HG03159 (cell line): ENCODE results near the gene UMOD.

Experiments
- ATAC-seq: cut with Tn5 transposase; IDR thresholded peaks from one replicate; pipeline ENCODE4 v1.9.1; 2021; ENCODE audit warnings: mild to moderate bottlenecking, moderate library complexity; ENCODE audit not compliant: unreplicated experiment

The UMOD gene

DNA sequence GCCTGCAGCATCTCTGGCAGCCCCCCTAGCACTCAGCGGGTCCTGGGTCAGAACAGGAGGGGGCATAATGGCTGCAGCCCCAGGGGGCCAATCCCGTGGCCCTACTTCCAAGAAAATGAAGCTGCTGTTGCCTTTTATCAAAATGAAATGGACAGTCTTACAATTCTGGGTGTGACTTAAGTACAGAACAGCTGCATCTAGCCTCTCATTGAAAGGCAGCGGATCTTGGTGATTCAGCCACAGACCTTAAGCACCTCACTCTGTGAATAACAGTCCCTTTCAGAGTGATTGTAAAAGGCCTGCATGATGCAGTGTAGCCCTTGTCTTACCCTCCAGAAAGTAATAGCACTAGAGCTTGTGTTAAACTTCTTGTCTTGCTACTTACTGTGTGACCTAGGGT lies 11.5 kb upstream of the UMOD start:
- no peak for ATAC-seq

DNA sequence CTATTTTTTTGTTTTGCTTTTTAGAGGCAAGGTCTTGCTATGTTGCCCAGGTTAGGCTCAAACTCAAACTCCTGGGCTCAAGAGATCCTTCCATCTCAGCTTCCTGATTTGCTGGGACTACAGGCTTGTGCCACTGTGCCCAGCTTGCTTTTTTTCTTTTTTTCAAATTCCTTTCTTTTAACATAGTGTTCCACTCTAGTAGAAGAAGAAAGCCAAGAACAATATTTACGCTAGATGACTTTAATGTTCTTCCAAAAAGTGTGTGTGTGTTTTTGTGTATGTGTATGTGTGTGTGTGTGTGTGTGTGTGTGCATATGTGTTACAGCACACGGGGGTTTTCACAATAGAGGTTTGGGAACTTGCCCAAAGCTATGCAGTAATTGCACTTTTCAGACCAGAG lies 10.7 kb upstream of the UMOD start:
- ATAC-seq = no peak

DNA sequence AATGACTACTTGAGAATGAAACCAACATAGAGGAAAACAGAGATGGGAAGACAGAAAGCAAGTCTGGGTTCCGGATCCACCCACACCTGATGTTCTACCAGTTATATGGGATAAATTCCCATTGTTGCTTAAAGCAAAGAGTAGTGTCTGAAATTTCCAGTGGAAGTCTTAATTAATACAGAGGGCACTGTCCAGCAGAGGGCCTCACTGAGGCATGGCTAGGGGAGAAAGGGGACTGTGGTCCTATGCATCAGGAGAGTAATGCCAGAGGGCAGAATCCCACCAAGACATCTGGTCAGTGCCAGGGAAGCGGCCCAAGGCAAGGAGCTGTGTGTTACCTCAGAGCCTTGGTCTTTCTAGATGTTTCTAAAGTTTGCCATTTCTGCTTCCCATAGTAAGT lies 7.5 kb upstream of the UMOD start:
- no peak for ATAC-seq

DNA sequence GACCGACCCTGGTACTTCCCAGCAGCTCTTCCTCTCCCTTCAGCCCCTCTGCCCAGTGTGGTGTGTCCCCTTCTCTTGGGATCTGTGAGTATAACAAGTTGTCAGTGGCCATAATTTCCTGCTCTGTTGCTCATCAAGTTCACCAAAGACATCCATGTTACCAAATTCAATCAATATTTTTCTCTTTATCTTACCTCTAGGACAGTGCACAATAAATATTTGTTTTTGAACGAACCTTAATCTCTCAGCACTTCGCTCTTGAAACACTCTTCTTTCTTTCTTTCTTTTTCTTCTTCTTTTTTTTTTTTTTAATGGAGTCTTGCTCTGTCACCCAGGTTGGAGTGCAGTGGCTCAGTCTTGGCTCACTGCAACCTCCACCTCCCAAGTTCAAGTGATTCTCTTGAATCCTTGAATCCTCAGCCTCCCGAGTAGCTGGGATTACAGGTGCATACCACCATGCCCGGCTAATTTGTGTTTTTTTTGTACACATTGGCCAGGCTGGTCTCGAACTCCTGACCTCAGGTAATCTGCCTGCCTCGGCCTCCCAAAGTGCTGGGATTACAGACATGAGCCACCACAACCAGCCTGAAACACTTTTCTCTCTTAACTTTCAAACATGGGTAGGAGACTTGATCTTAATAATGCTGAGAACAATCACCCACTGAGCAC lies 2.7 kb upstream of the UMOD start:
- no peak for ATAC-seq

DNA sequence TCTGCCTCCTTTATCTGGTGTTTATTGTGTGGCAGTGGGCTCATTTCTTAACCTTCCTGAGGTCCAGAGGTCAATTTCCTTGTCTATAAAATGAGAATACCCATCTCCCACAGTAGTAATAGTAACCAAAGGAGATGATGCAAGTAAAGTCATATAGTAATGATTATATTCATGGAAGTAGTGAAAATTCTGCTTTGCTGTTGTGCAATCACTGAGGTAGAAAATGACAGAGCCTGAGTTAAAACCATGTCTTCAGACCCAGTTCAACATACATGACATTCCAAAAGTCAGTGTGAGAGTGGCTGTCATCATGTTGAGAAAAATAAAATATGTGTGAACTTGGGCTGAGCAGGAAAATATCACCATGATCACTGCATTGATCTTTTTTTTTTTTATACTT lies 864 bp upstream of the UMOD start:
- ATAC-seq = no peak

DNA sequence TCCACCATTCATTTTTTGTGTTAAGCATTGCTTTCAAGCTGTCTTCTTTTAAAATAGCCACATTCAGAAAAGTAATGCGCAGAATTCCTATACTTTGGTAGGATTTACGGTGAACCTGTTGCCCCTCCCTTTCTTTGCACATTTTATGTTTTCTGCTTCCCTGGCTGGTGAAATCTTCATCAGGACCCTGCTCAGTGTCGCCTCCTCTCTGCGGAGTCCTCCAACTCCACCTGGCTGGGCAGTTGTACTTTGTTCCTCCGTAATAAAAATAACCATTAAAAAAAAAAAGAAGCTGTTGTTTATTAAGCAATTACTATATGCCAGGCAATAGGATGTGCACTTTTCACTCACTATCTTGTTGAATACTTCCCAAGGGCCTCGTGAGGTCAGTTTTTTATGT lies 2.9 kb downstream of the UMOD start:
- ATAC-seq = no peak

DNA sequence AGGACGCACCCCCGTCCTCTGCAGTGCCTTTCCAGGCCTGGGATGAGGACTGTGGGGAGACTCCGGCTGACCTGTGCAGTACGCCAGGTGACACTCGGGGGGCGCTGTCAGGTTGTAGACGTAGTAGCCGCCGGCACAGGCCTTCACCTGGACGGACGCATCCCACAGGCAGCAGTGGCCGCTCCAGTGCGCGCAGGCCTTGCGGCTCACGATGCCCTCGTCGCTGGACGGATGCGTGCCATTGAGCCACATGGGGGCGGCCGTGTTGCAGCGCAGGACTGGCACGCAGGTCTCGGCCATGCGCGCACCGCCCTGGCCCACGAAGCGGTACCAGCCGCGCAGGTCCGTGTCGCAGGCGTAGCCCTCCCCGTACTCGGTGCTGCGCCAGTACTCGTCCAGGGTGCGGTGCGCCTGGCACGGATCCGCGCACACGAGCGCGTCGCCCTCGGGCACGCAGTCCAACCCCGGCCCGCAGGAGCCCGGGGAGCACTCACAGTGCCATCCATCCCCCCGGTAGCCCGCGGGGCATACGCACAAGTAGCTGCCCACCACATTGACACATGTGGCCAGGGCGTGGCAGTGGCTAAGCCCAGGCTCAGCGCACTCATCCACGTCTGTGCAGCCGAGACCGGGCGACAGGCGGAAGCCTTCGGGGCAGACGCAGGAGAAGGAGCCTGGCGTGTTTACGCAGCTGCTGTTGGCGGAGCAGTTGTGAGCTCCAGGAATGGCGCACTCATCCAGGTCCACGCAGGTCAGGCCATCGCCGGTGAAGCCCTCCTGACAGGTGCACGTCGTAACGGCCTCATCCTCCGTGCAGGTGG lies 3.9 kb downstream of the UMOD start:
- no peak for ATAC-seq

DNA sequence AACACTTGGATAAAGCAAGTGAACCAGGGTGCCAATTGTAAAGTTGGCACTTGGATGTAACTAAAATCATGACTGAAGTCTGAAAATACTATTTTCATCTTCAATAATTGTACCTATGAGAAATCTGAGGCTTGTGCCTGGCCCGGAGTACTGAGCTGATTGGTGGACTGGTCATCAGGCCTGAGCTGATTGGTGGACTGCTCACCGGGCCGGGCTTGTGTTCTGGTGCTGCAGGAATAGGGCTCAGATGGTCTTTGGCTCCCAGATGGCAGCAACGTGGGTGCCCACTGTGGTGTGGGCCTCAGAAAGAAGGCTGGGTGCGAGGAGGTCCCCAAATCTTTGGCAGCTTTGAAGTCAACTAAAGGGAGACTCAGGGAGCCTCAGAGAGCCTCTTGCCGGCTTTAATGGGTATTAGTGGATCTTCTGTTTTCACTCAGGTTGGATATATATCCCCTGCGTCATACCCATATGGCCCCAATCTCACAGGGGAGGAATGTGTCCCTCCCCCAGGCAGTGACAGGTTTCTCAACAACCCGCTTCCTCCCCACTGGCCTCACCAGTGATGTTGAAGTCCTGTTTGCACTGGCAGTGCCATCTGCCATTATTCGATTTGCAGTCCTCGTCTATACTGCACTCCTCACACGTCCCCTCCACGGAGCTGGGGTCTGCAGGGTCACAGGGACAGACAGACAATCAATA lies 4.7 kb downstream of the UMOD start:
- ATAC-seq = no peak

DNA sequence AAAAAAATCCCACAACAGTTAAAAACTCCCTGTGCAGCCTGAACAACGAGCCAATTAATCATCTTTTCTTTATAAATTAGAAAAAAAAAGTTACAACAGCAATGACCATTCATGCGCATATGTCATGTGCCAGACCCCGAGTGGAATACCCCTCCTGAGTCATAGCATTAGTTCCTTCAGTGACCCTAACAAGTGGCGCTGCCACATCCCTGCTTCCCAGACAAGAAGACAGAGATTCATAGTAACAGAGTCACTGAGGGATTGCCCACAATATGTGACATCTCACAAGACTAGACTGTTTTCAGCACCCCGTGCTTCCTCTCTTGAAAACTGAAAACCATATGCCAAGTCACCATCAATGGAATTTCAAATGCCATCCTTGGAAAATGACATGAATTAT lies 7.9 kb downstream of the UMOD start:
- ATAC-seq = no peak

DNA sequence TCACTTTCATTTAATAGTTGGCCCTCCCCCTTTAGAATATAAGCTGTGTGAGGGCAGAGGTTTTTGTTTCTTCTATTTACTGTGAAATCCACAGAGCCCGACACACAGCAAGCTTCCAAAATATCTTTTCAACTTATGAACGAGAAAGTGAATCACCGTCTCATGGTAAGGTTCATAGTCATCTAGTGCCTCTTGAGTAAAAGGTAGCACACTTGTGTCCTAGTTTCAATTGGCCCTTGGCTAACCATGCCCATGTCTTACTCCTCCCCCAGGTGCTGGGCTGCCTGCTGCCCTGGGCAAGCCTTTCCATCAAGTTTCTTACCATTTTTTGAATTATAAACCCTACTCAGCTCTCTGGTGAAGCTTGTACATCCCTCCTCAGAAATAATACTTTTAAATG lies 12.8 kb downstream of the UMOD start:
- ATAC-seq = no peak

DNA sequence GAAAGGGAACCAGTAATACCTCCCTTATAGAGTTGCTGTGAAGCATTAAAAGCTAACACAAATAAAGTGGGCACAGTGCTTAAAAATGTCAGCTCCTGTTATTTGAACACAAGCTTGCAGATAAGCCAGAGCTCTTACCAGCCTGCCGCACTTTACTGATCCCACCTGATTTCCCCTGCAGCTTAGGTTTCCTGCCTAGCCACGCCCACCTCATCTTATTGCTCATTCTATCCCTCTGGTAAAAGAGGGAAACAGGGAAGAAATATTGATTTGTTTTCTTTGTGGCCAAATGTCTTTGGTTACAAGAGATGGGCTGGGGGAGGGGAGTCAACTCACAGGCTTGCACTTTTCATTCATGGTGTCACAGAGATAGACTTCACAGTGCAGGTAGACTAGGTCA lies 15.6 kb downstream of the UMOD start:
- no peak for ATAC-seq

DNA sequence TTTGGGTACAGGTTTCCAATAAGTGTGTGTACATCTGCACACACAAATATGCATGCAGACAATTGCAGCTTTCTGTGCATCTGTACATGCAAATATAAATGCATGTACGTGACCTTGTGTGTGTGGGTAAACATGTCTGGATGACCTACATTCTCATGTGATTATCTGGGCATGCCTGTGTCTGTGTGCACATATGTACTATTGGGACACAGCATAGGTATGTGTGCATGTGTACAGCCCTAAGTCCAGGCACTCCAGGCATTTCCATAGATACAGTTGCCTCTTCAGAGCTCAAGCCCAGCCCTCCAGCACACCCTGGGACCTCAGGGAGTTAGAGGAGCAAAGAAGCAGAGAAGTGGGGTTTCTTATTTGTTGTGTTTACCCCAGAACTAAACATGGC lies 18.1 kb downstream of the UMOD start:
- no peak for ATAC-seq

DNA sequence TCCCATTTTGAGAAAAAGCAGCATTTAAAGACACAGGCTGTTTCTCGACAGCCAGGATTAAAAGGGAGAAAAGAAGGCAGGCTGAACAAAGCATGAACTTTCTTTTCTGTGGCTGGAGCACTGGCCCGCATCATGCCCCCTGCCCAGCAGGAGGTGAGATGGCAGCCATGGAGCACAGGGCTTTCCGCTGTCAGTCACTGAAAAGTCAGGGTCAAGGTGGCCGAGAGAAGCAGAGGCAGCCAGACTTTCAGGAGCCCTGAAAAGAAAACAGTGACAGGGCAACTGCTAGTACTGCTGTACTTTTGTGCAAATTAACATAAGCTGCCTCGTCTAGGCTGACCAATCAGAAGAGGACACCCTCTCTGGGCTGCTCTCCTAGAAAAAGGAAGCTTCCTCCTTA lies 19.4 kb downstream of the UMOD start:
- no peak for ATAC-seq

DNA sequence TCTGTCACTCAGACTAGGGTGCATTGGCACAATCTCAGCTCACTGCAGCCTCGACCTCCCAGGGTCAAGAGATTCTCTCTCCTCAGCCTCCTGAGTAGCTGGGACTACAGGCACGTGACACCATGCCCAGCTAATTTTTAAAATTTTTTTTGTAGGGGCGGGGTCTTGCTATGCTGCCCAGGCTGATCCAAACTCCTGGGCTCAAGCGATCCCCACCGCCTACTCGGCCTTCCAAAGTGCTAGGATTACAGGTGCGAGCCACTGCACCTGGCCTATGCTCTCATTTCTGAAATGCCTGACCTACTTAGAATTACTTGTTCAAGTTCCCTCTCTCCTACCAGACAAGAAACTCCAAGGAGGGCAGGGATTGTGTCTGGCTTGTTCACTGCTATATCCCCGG lies 20.1 kb downstream of the UMOD start:
- no peak for ATAC-seq

DNA sequence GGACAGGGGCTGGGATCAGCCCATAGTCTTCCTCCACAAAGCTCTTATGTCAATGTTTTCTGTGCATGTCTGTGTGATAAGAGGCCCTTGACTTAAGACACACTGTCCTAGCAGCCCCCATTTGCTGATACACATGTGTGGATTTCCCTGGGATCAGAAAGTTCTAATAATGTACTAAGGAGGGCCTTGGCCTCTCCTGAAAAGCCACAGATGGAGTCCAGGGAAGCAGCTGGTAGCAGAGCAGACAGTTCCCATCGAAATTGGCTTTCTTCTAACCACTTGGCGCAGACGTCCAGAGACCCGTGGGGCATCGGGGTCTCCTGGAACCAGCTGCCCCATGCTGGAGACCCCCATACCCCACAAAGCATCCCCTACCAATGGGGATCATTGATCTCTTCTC lies 20.9 kb downstream of the UMOD start:
- ATAC-seq = no peak

DNA sequence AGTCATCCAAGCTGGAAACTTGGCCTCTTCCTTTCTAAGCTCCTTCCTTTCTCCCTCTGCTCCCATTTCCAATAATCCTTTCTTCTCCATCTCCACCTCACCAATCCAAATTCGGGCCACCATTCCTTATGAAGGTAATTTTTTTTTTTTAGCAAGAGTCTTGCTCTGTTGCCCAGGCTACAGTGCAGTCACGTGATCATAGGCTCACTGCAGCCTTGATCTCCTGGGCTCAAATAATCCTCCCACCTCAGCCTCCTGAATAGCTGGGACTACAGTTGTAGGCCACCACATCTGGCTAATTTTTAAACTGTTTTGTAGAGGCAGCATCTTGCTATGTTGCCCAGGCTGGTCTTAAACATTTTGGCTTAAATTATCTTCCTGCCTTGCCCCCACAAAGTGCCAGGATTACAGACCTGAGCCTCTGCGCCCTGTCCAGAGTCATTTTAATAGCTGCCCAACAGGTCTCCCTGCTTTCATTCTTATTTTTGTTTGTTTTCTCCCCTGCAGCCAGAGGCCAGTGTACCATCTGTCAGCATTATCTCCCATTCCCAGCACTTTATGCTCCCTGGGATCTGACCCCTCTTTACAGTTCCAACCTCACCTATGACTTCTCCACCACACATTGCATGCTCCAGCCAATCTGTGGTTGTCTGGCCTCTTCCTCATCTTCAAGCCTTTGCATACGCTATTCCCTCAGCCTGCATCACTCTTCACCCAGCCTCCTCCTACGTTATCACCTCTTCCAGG lies 22.9 kb downstream of the UMOD start:
- no peak for ATAC-seq

DNA sequence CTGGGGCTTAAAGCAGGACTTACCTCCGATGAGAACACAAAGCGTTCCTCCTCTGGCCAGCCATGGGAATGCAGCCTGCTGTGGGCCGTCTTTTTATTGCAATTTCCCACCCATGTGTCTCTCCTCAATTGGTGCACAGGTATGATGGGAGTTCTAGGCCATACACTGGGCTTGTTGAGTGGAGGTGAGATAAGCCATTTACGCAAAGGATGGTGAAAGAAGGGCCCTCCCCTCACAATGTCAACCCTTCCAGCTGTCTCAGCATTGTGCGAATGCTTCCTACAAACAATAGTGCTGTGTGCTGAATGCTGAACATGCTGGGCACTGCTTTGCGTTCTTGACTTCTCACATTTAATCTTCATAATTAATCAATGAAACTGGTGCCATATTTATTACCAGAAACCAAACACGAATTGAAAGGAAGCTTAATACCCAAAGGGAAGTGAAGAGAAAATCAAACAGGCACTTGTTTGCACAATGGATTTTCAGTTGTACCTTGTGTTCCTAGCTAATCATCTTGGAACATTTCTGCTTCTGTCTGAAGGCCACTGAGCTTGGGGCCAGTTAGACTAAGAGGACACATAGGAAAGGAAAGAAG lies 25.0 kb downstream of the UMOD start, which contains the start of gene GP2:
Gene GP2 (minus strand): TSS at position 70 of the 598 bp plus-strand sequence. CDS start 1,082 bp downstream, outside the sequence.
- no peak for ATAC-seq

DNA sequence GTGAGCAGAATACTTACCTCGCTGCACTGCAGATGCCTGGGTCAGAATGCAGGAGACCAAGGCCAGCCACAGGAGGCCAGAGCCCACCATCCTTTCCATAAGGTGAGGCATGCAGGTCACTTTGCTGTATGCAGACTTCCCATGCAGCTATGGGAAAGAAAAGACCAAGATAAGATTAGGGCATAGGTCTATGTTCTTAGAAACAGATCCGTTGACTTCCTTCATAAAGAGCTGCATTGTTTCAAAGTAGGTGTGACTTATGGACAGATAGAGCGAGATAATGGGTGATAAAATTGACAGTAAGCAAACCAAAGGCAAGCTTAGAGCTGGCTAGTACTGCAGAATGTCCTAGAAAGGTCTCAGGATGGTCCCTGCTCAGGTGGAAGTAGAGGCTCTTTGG lies 26.2 kb downstream of the UMOD start:
- ATAC-seq = no peak

DNA sequence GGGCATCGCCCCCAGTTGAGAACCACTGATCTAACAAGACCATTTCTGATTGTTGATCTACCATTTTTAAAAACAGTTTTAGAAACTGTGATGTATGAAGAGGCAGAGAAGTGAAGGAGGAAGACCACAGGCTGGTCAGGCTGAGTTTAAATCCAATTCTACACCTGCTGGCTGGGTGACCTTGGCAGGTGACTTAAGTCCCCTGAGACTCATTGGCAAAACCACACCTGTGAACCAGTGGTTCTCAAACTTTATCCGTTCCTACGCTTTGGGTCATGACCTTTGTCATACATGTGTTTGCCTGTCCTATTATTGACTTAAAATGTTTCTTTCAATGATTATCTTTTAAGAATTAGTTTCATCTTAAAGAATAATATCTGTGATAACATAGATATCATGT lies 27.5 kb downstream of the UMOD start:
- no peak for ATAC-seq

DNA sequence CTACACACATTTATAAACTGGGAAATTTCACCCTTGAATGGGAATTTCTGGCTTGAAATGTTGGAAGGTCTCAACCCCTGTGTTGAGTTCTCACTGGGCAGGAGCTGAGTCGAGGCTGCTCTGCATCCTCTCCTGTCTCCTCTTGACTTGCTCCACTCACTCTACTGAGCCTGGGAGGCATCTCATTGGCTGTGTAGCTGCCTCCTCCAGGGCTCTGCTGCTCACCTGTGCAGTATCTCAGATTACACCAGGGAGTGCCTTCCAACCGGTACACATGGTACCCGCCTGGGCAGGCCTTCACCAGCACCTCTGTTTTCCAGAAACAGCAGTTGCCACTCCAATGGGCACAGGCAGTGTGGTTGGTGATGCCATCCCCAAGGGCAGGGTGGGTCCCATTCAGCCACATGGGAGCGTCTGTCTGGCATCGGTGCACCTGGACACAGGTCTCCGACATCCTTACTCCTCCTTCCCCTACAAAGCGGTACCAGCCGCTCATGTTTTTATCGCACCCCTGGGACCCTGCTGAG lies 28.9 kb downstream of the UMOD start:
- no peak for ATAC-seq

DNA sequence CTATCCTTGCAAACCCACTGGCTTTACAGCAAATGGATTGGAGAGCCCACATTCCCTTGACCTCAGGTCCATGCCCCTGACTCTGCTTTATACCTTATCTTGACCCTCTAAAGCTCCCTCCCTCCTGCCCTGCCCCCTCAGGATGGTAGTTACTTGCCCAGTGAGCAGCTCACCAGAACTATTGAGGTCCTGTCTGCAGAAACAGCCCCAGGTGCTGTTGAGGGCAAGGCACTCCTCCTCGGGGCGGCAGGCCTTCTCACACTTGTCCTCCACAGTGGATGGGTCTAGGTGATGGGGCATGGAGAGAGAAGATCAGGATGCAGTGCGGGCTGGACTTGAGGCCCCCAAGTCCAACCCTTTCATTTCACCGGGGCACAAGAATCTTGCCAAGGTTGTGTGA lies 29.8 kb downstream of the UMOD start:
- ATAC-seq = no peak
